Left ventricle myocardium inferior (tissue), 1 donor: Measurements from ENCODE around the gene EIF3M. TPM values are rescaled to one million over a fixed set of nuclear protein-coding genes. Genes with fewer than 3 reads are reported as not detected.

ENCODE experiments used
- DNase-seq: peaks from one replicate; pipeline ENCODE4 v3.0.0-alpha.2; 2020
- H3K27ac ChIP-seq: fragments of 200-600 bp; replicated peaks from 2 replicates; pipeline ENCODE4 v1.8.0; 2021
- H3K27me3 ChIP-seq: fragments of 200-600 bp; 2 replicates; pipeline ENCODE4 v1.8.0; 2021; ENCODE audit warnings: low read depth
- H3K36me3 ChIP-seq: fragments of 200-600 bp; 2 replicates; pipeline ENCODE4 v1.8.0; 2021
- H3K4me1 ChIP-seq: fragments of 200-600 bp; 2 replicates; pipeline ENCODE4 v1.8.0; 2021
- H3K4me3 ChIP-seq: fragments of 200-600 bp; 2 replicates; pipeline ENCODE4 v1.8.0; 2021; ENCODE audit warnings: mild to moderate bottlenecking, moderate library complexity
- H3K9me3 ChIP-seq: fragments of 200-600 bp; replicated peaks from 2 replicates; pipeline ENCODE4 v1.8.0; 2021
- intact Hi-C: fragments of 100-400 bp; cut with micrococcal nuclease; formaldehyde crosslinking; loops from one replicate; pipeline ENCODE4 v1.11.0; 2022
- total RNA-seq: library from RNA; stranded (reverse); fragmentation: NEBNext Ultra II Directional; extraction: Animal tissue kit (Norgen Biotek cat#: 25700); gene quantifications from one replicate; pipeline ENCODE4 v1.2.1, GENCODE V29; 2021
- TF ChIP-seq, protein P1 (sequence below): fragments of 200-600 bp; IDR thresholded peaks from 2 replicates; pipeline ENCODE4 v1.8.0; 2021; ENCODE audit warnings: antibody characterized with exemption, mild to moderate bottlenecking, borderline replicate concordance
- donor health status: DM: no; HTN: yes; CAD: no; lungs with severe emphysema.

EIF3M gene
- total RNA-seq, 1 donor from 2014 or later: 153 TPM

DNA sequence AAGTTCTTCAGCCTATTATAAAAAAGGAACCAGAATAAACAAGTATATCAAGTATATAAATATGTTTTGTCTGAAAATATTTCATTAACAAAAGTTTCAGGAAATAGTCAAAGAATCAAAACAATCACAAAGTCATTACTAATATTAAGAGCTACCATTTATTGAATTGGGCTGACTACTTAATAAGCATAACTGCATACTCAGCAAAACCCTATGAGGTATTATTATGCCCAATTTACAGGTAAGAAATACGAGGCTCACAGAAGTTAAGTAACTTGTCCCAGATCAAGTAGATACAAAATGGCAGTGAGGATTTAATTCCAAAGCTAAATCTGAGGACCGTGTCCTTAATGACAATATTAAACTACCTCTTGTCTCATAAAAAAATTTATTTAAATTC is 52.2 kb downstream of the EIF3M start:
- TF ChIP-seq, protein P1, sequence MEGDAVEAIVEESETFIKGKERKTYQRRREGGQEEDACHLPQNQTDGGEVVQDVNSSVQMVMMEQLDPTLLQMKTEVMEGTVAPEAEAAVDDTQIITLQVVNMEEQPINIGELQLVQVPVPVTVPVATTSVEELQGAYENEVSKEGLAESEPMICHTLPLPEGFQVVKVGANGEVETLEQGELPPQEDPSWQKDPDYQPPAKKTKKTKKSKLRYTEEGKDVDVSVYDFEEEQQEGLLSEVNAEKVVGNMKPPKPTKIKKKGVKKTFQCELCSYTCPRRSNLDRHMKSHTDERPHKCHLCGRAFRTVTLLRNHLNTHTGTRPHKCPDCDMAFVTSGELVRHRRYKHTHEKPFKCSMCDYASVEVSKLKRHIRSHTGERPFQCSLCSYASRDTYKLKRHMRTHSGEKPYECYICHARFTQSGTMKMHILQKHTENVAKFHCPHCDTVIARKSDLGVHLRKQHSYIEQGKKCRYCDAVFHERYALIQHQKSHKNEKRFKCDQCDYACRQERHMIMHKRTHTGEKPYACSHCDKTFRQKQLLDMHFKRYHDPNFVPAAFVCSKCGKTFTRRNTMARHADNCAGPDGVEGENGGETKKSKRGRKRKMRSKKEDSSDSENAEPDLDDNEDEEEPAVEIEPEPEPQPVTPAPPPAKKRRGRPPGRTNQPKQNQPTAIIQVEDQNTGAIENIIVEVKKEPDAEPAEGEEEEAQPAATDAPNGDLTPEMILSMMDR: no peak
- Histone ChIP-seq H3K9me3 (peaks cover 6% of the 10 kb centered on the region), H3K4me1 (no peaks in the 10 kb centered on the region), H3K4me3 (no peak overlapping the region), H3K27me3 (no peaks in the 10 kb centered on the region), H3K27ac (no peak overlapping the region), H3K36me3 (no peaks in the 10 kb centered on the region)
- intact Hi-C loops: no loop called here
- no peak for DNase-seq

- Histone ChIP-seq H3K27me3 (no peaks in the 10 kb centered on the region), H3K4me3 (no peak overlapping the region), H3K36me3 (no peaks in the 10 kb centered on the region), H3K4me1 (no peaks in the 10 kb centered on the region), H3K9me3 (no peaks in the 10 kb centered on the region), H3K27ac (no peak overlapping the region)
- TF ChIP-seq, protein P1: no peak
- no peak for DNase-seq
- intact Hi-C loops: no loop called here
Observed at GRCh38 chr11:32641361-32641760, 57.7 kb downstream of the EIF3M start.

DNA sequence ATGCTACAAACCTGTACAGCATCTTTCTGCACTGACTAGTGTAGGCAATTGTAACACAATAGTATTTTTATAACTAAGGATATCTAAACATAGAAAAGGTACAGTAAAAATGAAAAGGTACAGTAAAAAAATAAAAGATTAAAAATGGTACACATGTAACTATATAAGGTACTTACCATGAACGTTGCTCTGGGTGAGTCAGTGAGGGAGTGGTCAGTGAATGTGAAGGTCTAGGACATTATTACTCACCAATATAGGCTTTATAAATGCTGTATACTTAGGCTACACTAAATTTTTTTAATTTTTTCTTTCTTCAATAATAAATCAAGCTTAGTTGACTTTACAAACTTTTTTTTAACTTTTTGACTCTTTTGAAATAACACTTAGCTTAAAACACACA is 59.9 kb downstream of the EIF3M start:
- no peaks in the 10 kb centered on the region for H3K27me3 ChIP-seq
- TF ChIP-seq, protein P1: no peak
- intact Hi-C loops: no loop called here
- no peak overlapping the region for H3K27ac ChIP-seq
- H3K4me3 ChIP-seq: no peak overlapping the region
- H3K4me1 ChIP-seq: no peaks in the 10 kb centered on the region
- no peaks in the 10 kb centered on the region for H3K9me3 ChIP-seq
- no peak for DNase-seq
- H3K36me3 ChIP-seq: no peaks in the 10 kb centered on the region

Other genes starting within 250 kb of the EIF3M start
- gene WT1, start 148.3 kb upstream of the EIF3M start, total RNA-seq: 2.0 TPM
- gene CCDC73, start 210.8 kb downstream of the EIF3M start, total RNA-seq: not detected
- 0.33 TPM for gene PRRG4, start 246.1 kb downstream of the EIF3M start, total RNA-seq